Measurements from ENCODE around the gene GLRA3.

- TF ChIP-seq CTCF (IDR thresholded peaks at IDR 0.05) (no peak), POLR2A (IDR thresholded peaks at IDR 0.05) (no peak)
Measured at GRCh38 chr4:174713181-174713580, 115.9 kb downstream of the GLRA3 start.

Data from lower leg skin (tissue), 3 donors.